GM12864 (cell line): ENCODE measurements around the gene NELL1.

ENCODE experiments used
- DNase-seq: peaks from one replicate; pipeline ENCODE4 v3.0.0-alpha.2; 2011; ENCODE audit warnings: low read depth
- H3K4me3 ChIP-seq: 2 replicates; pipeline ENCODE4 v1.5.1; 2011; ENCODE audit warnings: mild to moderate bottlenecking, low read depth, low read length, control low read depth
- CTCF ChIP-seq: IDR thresholded peaks from 2 replicates; pipeline ENCODE4 v1.5.1; 2011; ENCODE audit warnings: low read depth, mild to moderate bottlenecking, moderate library complexity, low read length, control low read depth, inconsistent platforms; ENCODE audit errors: missing control alignments

Gene NELL1

DNA sequence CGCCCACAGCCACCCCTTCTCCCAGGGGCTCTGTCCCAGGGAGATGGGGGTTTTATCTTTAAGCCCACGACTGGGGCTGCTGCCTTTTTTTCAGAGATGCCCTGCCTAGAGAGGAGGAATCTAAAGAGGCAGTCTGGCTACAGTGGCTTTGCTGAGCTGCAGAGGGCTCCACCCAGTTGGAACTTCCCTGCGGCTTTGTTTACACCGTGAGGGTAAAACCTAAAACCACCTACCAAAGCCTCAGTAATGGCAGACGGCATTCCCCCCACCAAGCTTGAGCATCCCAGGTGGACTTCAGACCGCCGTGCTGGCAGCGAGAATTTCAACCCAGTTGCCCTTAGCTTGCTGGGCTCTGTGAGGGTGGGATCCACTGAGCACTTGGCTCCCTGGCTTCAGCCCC, 535.8 kb downstream of the NELL1 start:
- TF ChIP-seq CTCF, result no peak
- no peak for DNase-seq
- no peak overlapping the region for H3K4me3 ChIP-seq

DNA sequence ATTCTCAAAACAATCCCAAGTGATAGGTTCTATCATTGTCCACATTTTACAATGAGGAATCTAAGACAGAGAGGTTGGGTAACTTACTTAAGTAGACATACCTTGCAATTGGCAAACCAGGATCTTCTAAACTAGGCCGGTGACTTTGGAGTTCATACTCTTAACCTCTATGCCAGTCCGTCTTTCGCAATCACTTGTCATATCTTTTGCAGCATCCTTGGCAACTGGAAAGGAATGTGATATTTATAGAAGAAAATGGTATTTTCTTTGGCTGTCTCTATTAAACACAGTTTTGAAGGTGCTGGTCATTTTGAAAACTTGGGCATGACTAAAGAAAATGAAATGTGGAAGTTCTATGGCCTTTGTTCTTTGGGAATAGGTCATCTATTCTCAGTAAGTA, 556.5 kb downstream of the NELL1 start:
- no peak overlapping the region for H3K4me3 ChIP-seq
- TF ChIP-seq CTCF, result no peak
- DNase-seq, result no peak

GRCh38 chr11:21229224-21229623, 559.8 kb downstream of the NELL1 start:
- H3K4me3 ChIP-seq, result no peak overlapping the region
- no peak for DNase-seq
- TF ChIP-seq CTCF, result no peak

GRCh38 chr11:21250196-21250595, 580.8 kb downstream of the NELL1 start:
- DNase-seq, result no peak
- H3K4me3 ChIP-seq, result no peak overlapping the region
- TF ChIP-seq CTCF, result no peak

DNA sequence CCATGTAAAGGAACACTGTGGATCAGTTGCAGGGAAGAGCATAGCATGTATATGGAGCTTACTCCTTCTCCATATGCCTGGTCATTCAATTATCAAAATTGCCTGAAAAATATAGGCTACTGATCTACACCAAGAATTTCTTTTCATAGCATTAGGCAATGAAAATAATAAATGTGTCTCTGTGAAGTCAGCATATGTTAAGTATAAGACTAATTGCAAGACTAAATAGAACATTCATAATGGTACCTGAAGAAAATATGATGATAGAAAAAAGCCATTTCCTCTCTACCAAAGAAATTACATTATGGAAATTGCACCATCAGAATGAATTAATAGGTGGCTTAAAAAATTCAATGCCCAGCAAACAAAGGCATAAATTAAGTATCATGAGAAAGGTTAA, 584.7 kb downstream of the NELL1 start:
- DNase-seq, result no peak

GRCh38 chr11:21254790-21255189, 585.4 kb downstream of the NELL1 start:
- DNase-seq, result no peak
- no peak overlapping the region for H3K4me3 ChIP-seq
- TF ChIP-seq CTCF, result no peak

More for the DNA sequence above, 584.7 kb downstream of the NELL1 start:
- no peak for TF ChIP-seq CTCF
- no peak overlapping the region for H3K4me3 ChIP-seq

- TF ChIP-seq CTCF, result no peak
- H3K4me3 ChIP-seq, result no peak overlapping the region
- no peak for DNase-seq
Observed at GRCh38 chr11:21257461-21257860, 588.1 kb downstream of the NELL1 start.
